Activated T-helper 1 cell treated with Interleukin-2 at 50 U/mL for 16 hours (primary cell): Measurements from ENCODE around the gene GUCY2F.

ENCODE experiments used
- DNase-seq: peaks from one replicate; pipeline ENCODE4 v3.0.0-alpha.2; 2020; ENCODE audit warnings: low read depth

GUCY2F gene

GRCh38 chrX:109393859-109394258, 88.0 kb downstream of the GUCY2F start:
- DNase-seq, result no peak

GRCh38 chrX:109392895-109393294, 89.0 kb downstream of the GUCY2F start:
- DNase-seq, result no peak

GRCh38 chrX:109390556-109390955, 91.3 kb downstream of the GUCY2F start:
- DNase-seq, result no peak

- no peak for DNase-seq
These were observed 92.0 kb downstream of the GUCY2F start for GRCh38 chrX:109389917-109390316.

GRCh38 chrX:109384699-109385098, 97.2 kb downstream of the GUCY2F start:
- no peak for DNase-seq

- no peak for DNase-seq
These were observed 99.6 kb downstream of the GUCY2F start for GRCh38 chrX:109382332-109382731.

GRCh38 chrX:109378281-109378680, 103.6 kb downstream of the GUCY2F start:
- DNase-seq, result no peak

GRCh38 chrX:109374262-109374960, 107.5 kb downstream of the GUCY2F start:
- no peak for DNase-seq

- no peak for DNase-seq
These were observed 108.4 kb downstream of the GUCY2F start for GRCh38 chrX:109373468-109373867.

- DNase-seq, result no peak
These were observed 109.2 kb downstream of the GUCY2F start for GRCh38 chrX:109372716-109373115.

GRCh38 chrX:109372291-109372690, 109.6 kb downstream of the GUCY2F start:
- DNase-seq, result no peak

- DNase-seq, result no peak
These were observed 119.8 kb downstream of the GUCY2F start for GRCh38 chrX:109362101-109362500.

- DNase-seq, result no peak
These were observed 121.6 kb downstream of the GUCY2F start for GRCh38 chrX:109360301-109360700.

- DNase-seq, result no peak
These were observed 124.2 kb downstream of the GUCY2F start for GRCh38 chrX:109357706-109358105.

- no peak for DNase-seq
These were observed 125.2 kb downstream of the GUCY2F start for GRCh38 chrX:109356684-109357083.

GRCh38 chrX:109352066-109352588, 129.8 kb downstream of the GUCY2F start:
- DNase-seq, result no peak

- no peak for DNase-seq
These were observed 130.3 kb downstream of the GUCY2F start for GRCh38 chrX:109351557-109351956.

- DNase-seq, result no peak
These were observed 131.3 kb downstream of the GUCY2F start for GRCh38 chrX:109350551-109350950.

- no peak for DNase-seq
These were observed 131.8 kb downstream of the GUCY2F start for GRCh38 chrX:109350051-109350450.

GRCh38 chrX:109347632-109348031, 134.3 kb downstream of the GUCY2F start:
- no peak for DNase-seq

GRCh38 chrX:109346491-109346890, 135.4 kb downstream of the GUCY2F start:
- DNase-seq, result no peak

GRCh38 chrX:109345856-109346255, 136.0 kb downstream of the GUCY2F start:
- DNase-seq, result no peak

GRCh38 chrX:109344678-109345077, 137.2 kb downstream of the GUCY2F start:
- DNase-seq, result no peak

- DNase-seq, result no peak
These were observed 137.8 kb downstream of the GUCY2F start for GRCh38 chrX:109344101-109344500.
